Measurements from ENCODE around the gene KIRREL2. TPM values are rescaled to one million over a fixed set of nuclear protein-coding genes. Genes with fewer than 3 reads are reported as not detected.

Gene KIRREL2
- total RNA-seq, 1 donor from 2014 or later, result 0.18 TPM

- no peaks in the 10 kb centered on the region for H4K20me1 ChIP-seq (ENCODE audit: insufficient read depth, low read length)
- no peak for FAIRE-seq
- DNase-seq (ENCODE audit: low read depth), result no peak
- no peak overlapping the region for H3K9ac ChIP-seq (ENCODE audit: low read length)
- peaks cover 3% of the 10 kb centered on the region for H3K9me3 ChIP-seq (ENCODE audit: insufficient read depth, low read depth, low read length)
- Mint-ChIP-seq H3K9me3 (ENCODE audit: unreplicated experiment) (peaks cover 28% of the 10 kb centered on the region), H3K4me3 (ENCODE audit: unreplicated experiment) (peak overlapping the region; percentile 67), H3K27me3 (ENCODE audit: low read depth, unreplicated experiment) (peaks cover 82% of the 10 kb centered on the region), H3K4me1 (ENCODE audit: low read depth, unreplicated experiment) (peaks cover 12% of the 10 kb centered on the region), H3K27ac (ENCODE audit: unreplicated experiment) (peak overlapping the region; percentile 6), H3K36me3 (ENCODE audit: low read depth, unreplicated experiment) (no peaks in the 10 kb centered on the region)
- no peak overlapping the region for H2AFZ ChIP-seq (ENCODE audit: low read depth, low read length)
- no peak overlapping the region for H3K4me3 ChIP-seq (ENCODE audit: insufficient read depth, low read depth, low read length)
- peaks cover 30% of the 10 kb centered on the region for H3K27me3 ChIP-seq (ENCODE audit: insufficient read depth, low read length)
- no peak overlapping the region for H3K4me2 ChIP-seq (ENCODE audit: low read length)
- H3K79me2 ChIP-seq (ENCODE audit: insufficient read depth, low read length), result no peaks in the 10 kb centered on the region
- H3K36me3 ChIP-seq (ENCODE audit: insufficient read depth, low read length), result no peaks in the 10 kb centered on the region
- no peaks in the 10 kb centered on the region for H3K4me1 ChIP-seq (ENCODE audit: insufficient read depth, low read length)
- TF ChIP-seq EZH2 (IDR thresholded peaks at IDR 0.05; ENCODE audit: insufficient read depth, low read length) (peak; percentile 80), CTCF (IDR thresholded peaks at IDR 0.05; ENCODE audit: insufficient read depth, low read depth, low read length) (no peak)
- no peak overlapping the region for H3K27ac ChIP-seq (ENCODE audit: low read depth, low read length)
Observed at GRCh38 chr19:35846038-35846668, 10.6 kb upstream of the KIRREL2 start.

DNA sequence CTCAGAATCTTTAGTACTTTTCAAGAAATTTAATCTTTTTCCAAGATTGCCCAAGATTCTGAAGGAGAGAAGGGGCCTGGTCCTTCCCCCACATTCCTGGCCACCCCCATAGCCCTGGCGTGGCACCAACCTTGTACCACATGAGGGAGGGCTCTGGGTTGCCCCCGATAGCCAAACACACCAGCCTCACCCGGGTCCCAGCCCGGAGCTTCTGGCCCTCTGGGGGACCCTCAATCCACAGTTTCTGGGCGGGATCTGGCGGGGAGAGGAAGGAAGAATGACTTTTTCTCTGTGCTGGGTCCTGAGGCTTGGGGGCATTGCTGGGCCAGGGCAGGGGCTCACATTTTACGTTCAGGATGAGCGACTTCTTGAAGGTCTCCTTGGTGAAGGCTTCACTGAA, 8.8 kb upstream of the KIRREL2 start:
- no peaks in the 10 kb centered on the region for H3K36me3 Mint-ChIP-seq (ENCODE audit: low read depth, unreplicated experiment)
- H2AFZ ChIP-seq (ENCODE audit: low read depth, low read length), result no peak overlapping the region
- peaks cover 12% of the 10 kb centered on the region for H3K4me1 Mint-ChIP-seq (ENCODE audit: low read depth, unreplicated experiment)
- H3K79me2 ChIP-seq (ENCODE audit: insufficient read depth, low read length), result no peaks in the 10 kb centered on the region
- TF ChIP-seq CTCF (IDR thresholded peaks at IDR 0.05; ENCODE audit: insufficient read depth, low read depth, low read length) (no peak), EZH2 (IDR thresholded peaks at IDR 0.05; ENCODE audit: insufficient read depth, low read length) (no peak)
- peaks cover 36% of the 10 kb centered on the region for H3K27me3 ChIP-seq (ENCODE audit: insufficient read depth, low read length)
- H3K4me1 ChIP-seq (ENCODE audit: insufficient read depth, low read length), result no peaks in the 10 kb centered on the region
- peaks cover 80% of the 10 kb centered on the region for H3K27me3 Mint-ChIP-seq (ENCODE audit: low read depth, unreplicated experiment)
- H3K27ac Mint-ChIP-seq (ENCODE audit: unreplicated experiment), result no peak overlapping the region
- H3K27ac ChIP-seq (ENCODE audit: low read depth, low read length), result no peak overlapping the region
- FAIRE-seq, result no peak
- no peak overlapping the region for H3K4me3 Mint-ChIP-seq (ENCODE audit: unreplicated experiment)
- DNase-seq (ENCODE audit: low read depth), result no peak
- H3K36me3 ChIP-seq (ENCODE audit: insufficient read depth, low read length), result no peaks in the 10 kb centered on the region
- no peak overlapping the region for H3K4me3 ChIP-seq (ENCODE audit: insufficient read depth, low read depth, low read length)
- H3K9me3 ChIP-seq (ENCODE audit: insufficient read depth, low read depth, low read length), result peaks cover 3% of the 10 kb centered on the region
- H3K9ac ChIP-seq (ENCODE audit: low read length), result no peak overlapping the region
- peaks cover 11% of the 10 kb centered on the region for H3K9me3 Mint-ChIP-seq (ENCODE audit: unreplicated experiment)
- H3K4me2 ChIP-seq (ENCODE audit: low read length), result no peak overlapping the region
- H4K20me1 ChIP-seq (ENCODE audit: insufficient read depth, low read length), result no peaks in the 10 kb centered on the region

GRCh38 chr19:35848486-35848885, 8.2 kb upstream of the KIRREL2 start:
- H3K9ac ChIP-seq (ENCODE audit: low read length), result no peak overlapping the region
- peaks cover 79% of the 10 kb centered on the region for H3K27me3 Mint-ChIP-seq (ENCODE audit: low read depth, unreplicated experiment)
- H3K9me3 ChIP-seq (ENCODE audit: insufficient read depth, low read depth, low read length), result peaks cover 3% of the 10 kb centered on the region
- H3K79me2 ChIP-seq (ENCODE audit: insufficient read depth, low read length), result no peaks in the 10 kb centered on the region
- H3K4me1 ChIP-seq (ENCODE audit: insufficient read depth, low read length), result no peaks in the 10 kb centered on the region
- H3K4me1 Mint-ChIP-seq (ENCODE audit: low read depth, unreplicated experiment), result peaks cover 12% of the 10 kb centered on the region
- TF ChIP-seq CTCF (IDR thresholded peaks at IDR 0.05; ENCODE audit: insufficient read depth, low read depth, low read length), result no peak
- no peak for TF ChIP-seq EZH2 (IDR thresholded peaks at IDR 0.05; ENCODE audit: insufficient read depth, low read length)
- peaks cover 9% of the 10 kb centered on the region for H3K9me3 Mint-ChIP-seq (ENCODE audit: unreplicated experiment)
- H4K20me1 ChIP-seq (ENCODE audit: insufficient read depth, low read length), result no peaks in the 10 kb centered on the region
- H3K4me3 ChIP-seq (ENCODE audit: insufficient read depth, low read depth, low read length), result no peak overlapping the region
- peaks cover 39% of the 10 kb centered on the region for H3K27me3 ChIP-seq (ENCODE audit: insufficient read depth, low read length)
- no peaks in the 10 kb centered on the region for H3K36me3 Mint-ChIP-seq (ENCODE audit: low read depth, unreplicated experiment)
- no peak overlapping the region for H3K4me3 Mint-ChIP-seq (ENCODE audit: unreplicated experiment)
- no peak overlapping the region for H3K27ac Mint-ChIP-seq (ENCODE audit: unreplicated experiment)
- H3K36me3 ChIP-seq (ENCODE audit: insufficient read depth, low read length), result no peaks in the 10 kb centered on the region
- H3K27ac ChIP-seq (ENCODE audit: low read depth, low read length), result no peak overlapping the region
- no peak overlapping the region for H3K4me2 ChIP-seq (ENCODE audit: low read length)
- H2AFZ ChIP-seq (ENCODE audit: low read depth, low read length), result no peak overlapping the region
- FAIRE-seq (no peak), DNase-seq (ENCODE audit: low read depth) (no peak)

Measured in astrocyte (in vitro differentiated cells and primary cell).